ENCODE results near the gene GRK5. TPM values are rescaled to one million over a fixed set of nuclear protein-coding genes. Genes with fewer than 3 reads are reported as not detected.

The GRK5 gene
- total RNA-seq, 2 donors from 2014 or later = 9.1 to 11.9 TPM

GRCh38 chr10:119209736-119210355, 2.5 kb downstream of the GRK5 start:
- no peak for DNase-seq
- H3K4me1 Mint-ChIP-seq = peaks cover 43% of the 10 kb centered on the region
- peaks cover 18% of the 10 kb centered on the region for H3K27me3 Mint-ChIP-seq (ENCODE audit: insufficient read depth)
- H3K36me3 Mint-ChIP-seq (ENCODE audit: low read depth) = no peaks in the 10 kb centered on the region
- no peak overlapping the region for H3K27ac Mint-ChIP-seq
- H3K4me3 Mint-ChIP-seq = peak overlapping the region; percentile 66
- Histone ChIP-seq H3K9me3 (ENCODE audit: control insufficient read depth, low read length) (no peaks in the 10 kb centered on the region), H3K4me1 (ENCODE audit: control insufficient read depth, insufficient read depth, low read length) (peaks cover 12% of the 10 kb centered on the region), H3K4me3 (ENCODE audit: low read length) (no peak overlapping the region), H3K27me3 (ENCODE audit: control insufficient read depth, insufficient read depth, low read length, poor library complexity, severe bottlenecking) (peaks cover 15% of the 10 kb centered on the region), H3K36me3 (ENCODE audit: control insufficient read depth, insufficient read depth, low read length) (no peaks in the 10 kb centered on the region), H3K9ac (ENCODE audit: extremely low read depth, low read length, poor library complexity, severe bottlenecking) (no peak overlapping the region), H3K27ac (ENCODE audit: low read depth, low read length) (no peak overlapping the region)
- peak; percentile 23 for TF ChIP-seq CTCF (conservative IDR thresholded peaks at IDR 0.05)
- H3K9me3 Mint-ChIP-seq = no peaks in the 10 kb centered on the region
- WGBS, 2 experiments (ENCODE audit: insufficient coverage in 1 of 2, insufficient read length in 1 of 2) = 27 to 39% methylated on average over 3 to 9 of the region's 9 CpGs

GRCh38 chr10:119210633-119211032, 3.3 kb downstream of the GRK5 start:
- DNase-seq = no peak
- peaks cover 43% of the 10 kb centered on the region for H3K4me1 Mint-ChIP-seq
- H3K9ac ChIP-seq (ENCODE audit: extremely low read depth, low read length, poor library complexity, severe bottlenecking) = no peak overlapping the region
- no peak overlapping the region for H3K27ac Mint-ChIP-seq
- H3K9me3 Mint-ChIP-seq = no peaks in the 10 kb centered on the region
- H3K36me3 ChIP-seq (ENCODE audit: control insufficient read depth, insufficient read depth, low read length) = no peaks in the 10 kb centered on the region
- H3K36me3 Mint-ChIP-seq (ENCODE audit: low read depth) = no peaks in the 10 kb centered on the region
- no peak overlapping the region for H3K27ac ChIP-seq (ENCODE audit: low read depth, low read length)
- H3K4me3 Mint-ChIP-seq = no peak overlapping the region
- peaks cover 15% of the 10 kb centered on the region for H3K27me3 ChIP-seq (ENCODE audit: control insufficient read depth, insufficient read depth, low read length, poor library complexity, severe bottlenecking)
- no peak overlapping the region for H3K4me3 ChIP-seq (ENCODE audit: low read length)
- peaks cover 18% of the 10 kb centered on the region for H3K27me3 Mint-ChIP-seq (ENCODE audit: insufficient read depth)
- H3K4me1 ChIP-seq (ENCODE audit: control insufficient read depth, insufficient read depth, low read length) = peaks cover 12% of the 10 kb centered on the region
- TF ChIP-seq CTCF (conservative IDR thresholded peaks at IDR 0.05) = no peak
- WGBS, 2 experiments (ENCODE audit: insufficient coverage in 1 of 2, insufficient read length in 1 of 2) = 100% methylated on average over 1 to 2 of the region's 2 CpGs
- H3K9me3 ChIP-seq (ENCODE audit: control insufficient read depth, low read length) = no peaks in the 10 kb centered on the region

- peaks cover 15% of the 10 kb centered on the region for H3K27me3 ChIP-seq (ENCODE audit: control insufficient read depth, insufficient read depth, low read length, poor library complexity, severe bottlenecking)
- no peaks in the 10 kb centered on the region for H3K9me3 Mint-ChIP-seq
- H3K27ac Mint-ChIP-seq = no peak overlapping the region
- DNase-seq = no peak
- no peak for TF ChIP-seq CTCF (conservative IDR thresholded peaks at IDR 0.05)
- no peaks in the 10 kb centered on the region for H3K36me3 Mint-ChIP-seq (ENCODE audit: low read depth)
- H3K27ac ChIP-seq (ENCODE audit: low read depth, low read length) = no peak overlapping the region
- H3K9me3 ChIP-seq (ENCODE audit: control insufficient read depth, low read length) = no peaks in the 10 kb centered on the region
- no peak overlapping the region for H3K4me3 Mint-ChIP-seq
- H3K4me1 ChIP-seq (ENCODE audit: control insufficient read depth, insufficient read depth, low read length) = peaks cover 12% of the 10 kb centered on the region
- WGBS, 2 experiments (ENCODE audit: insufficient coverage in 1 of 2, insufficient read length in 1 of 2) = 95 to 100% methylated on average over 1 to 3 of the region's 3 CpGs
- peaks cover 39% of the 10 kb centered on the region for H3K4me1 Mint-ChIP-seq
- H3K4me3 ChIP-seq (ENCODE audit: low read length) = no peak overlapping the region
- peaks cover 18% of the 10 kb centered on the region for H3K27me3 Mint-ChIP-seq (ENCODE audit: insufficient read depth)
- H3K9ac ChIP-seq (ENCODE audit: extremely low read depth, low read length, poor library complexity, severe bottlenecking) = no peak overlapping the region
- no peaks in the 10 kb centered on the region for H3K36me3 ChIP-seq (ENCODE audit: control insufficient read depth, insufficient read depth, low read length)
Measured at GRCh38 chr10:119211176-119211575, 3.8 kb downstream of the GRK5 start.

Measured in endodermal cell (in vitro differentiated cells).